OCI-LY7 (cell line): Measurements from ENCODE around the gene CYP46A1. TPM values are rescaled to one million over a fixed set of nuclear protein-coding genes. Genes with fewer than 3 reads are reported as not detected.

ENCODE experiments used
- BruUV-seq: library from RNA; stranded (reverse); fragments of 400-500 nt; replicated peaks from 2 replicates; lab custom pipeline; 2021; lab: Mats Ljungman, UMichigan
- CTCF ChIA-PET: fragments of 300-600 bp; sonication (Branson Sonifier 250); formaldehyde crosslinking; loops from one replicate; lab custom pipeline; 2022; ENCODE audit warnings: antibody characterized with exemption; ENCODE audit not compliant: unreplicated experiment; lab: Charles Lee
- POLR2A ChIA-PET: fragments of 300-600 bp; sonication (Branson Sonifier 250); formaldehyde crosslinking; loops from one replicate; lab custom pipeline; 2022; ENCODE audit warnings: antibody characterized with exemption; lab: Charles Lee
- DNase-seq: peaks from one replicate; pipeline ENCODE4 v3.0.0-alpha.2; 2015; ENCODE audit warnings: low spot score
- H2AFZ ChIP-seq: fragments of 200-600 bp; sonication (generic), shearing (Covaris generic); 2 replicates; pipeline ENCODE4 v1.6.1; 2014; ENCODE audit warnings: mild to moderate bottlenecking, antibody characterized with exemption, low read length, moderate library complexity
- H3K27ac ChIP-seq: fragments of 200-600 bp; sonication (generic); 2 replicates; pipeline ENCODE4 v1.5.1; 2014; ENCODE audit warnings: mixed run types, low read depth, mild to moderate bottlenecking, moderate library complexity, low read length, inconsistent platforms; ENCODE audit not compliant: poor library complexity, severe bottlenecking
- H3K36me3 ChIP-seq: fragments of 200-600 bp; sonication (generic); 2 replicates; pipeline ENCODE4 v1.6.1; 2014; ENCODE audit warnings: mild to moderate bottlenecking, antibody characterized with exemption, low read length, moderate library complexity, mixed read lengths; ENCODE audit not compliant: insufficient read depth
- H3K4me1 ChIP-seq: fragments of 200-600 bp; sonication (generic); 2 replicates; pipeline ENCODE4 v1.5.1; 2014; ENCODE audit warnings: mild to moderate bottlenecking, low read length; ENCODE audit not compliant: insufficient read depth, poor library complexity, severe bottlenecking
- H3K4me2 ChIP-seq: fragments of 200-600 bp; sonication (generic); 2 replicates; pipeline ENCODE4 v1.6.1; 2014; ENCODE audit warnings: mild to moderate bottlenecking, low read length
- H3K4me3 ChIP-seq: fragments of 200-600 bp; sonication (generic); 2 replicates; pipeline ENCODE4 v1.5.1; 2014; ENCODE audit warnings: mild to moderate bottlenecking, low read depth, low read length; ENCODE audit not compliant: poor library complexity, severe bottlenecking
- H3K79me2 ChIP-seq: fragments of 200-600 bp; sonication (generic); 2 replicates; pipeline ENCODE4 v1.6.1; 2016; ENCODE audit warnings: low read depth, mild to moderate bottlenecking, low read length, moderate library complexity, mixed read lengths; ENCODE audit not compliant: insufficient read depth
- H3K9me2 ChIP-seq: fragments of 200-600 bp; sonication (generic); 2 replicates; pipeline ENCODE4 v1.6.1; 2016; ENCODE audit warnings: mild to moderate bottlenecking, low read length, mixed read lengths; ENCODE audit not compliant: insufficient read depth
- H3K9me3 ChIP-seq: fragments of 200-600 bp; sonication (generic); 2 replicates; pipeline ENCODE4 v1.6.1; 2014; ENCODE audit warnings: mild to moderate bottlenecking, mixed run types, low read length, mixed read lengths
- H4K20me1 ChIP-seq: fragments of 200-600 bp; sonication (generic); 2 replicates; pipeline ENCODE4 v1.6.1; 2014; ENCODE audit warnings: mild to moderate bottlenecking, antibody characterized with exemption, low read length, moderate library complexity, mixed read lengths; ENCODE audit not compliant: insufficient read depth
- CTCF ChIP-seq: fragments of 200-600 bp; sonication (generic); conservative IDR thresholded peaks from 2 replicates; pipeline ENCODE4 v1.5.1; 2014; ENCODE audit warnings: mild to moderate bottlenecking, antibody characterized with exemption, low read length, moderate library complexity, mixed read lengths
- EZH2phosphoT487 ChIP-seq: fragments of 200-600 bp; sonication (generic); IDR thresholded peaks from 2 replicates; pipeline ENCODE4 v1.6.1; 2018; ENCODE audit warnings: low read depth, borderline replicate concordance, mild to moderate bottlenecking, mixed run types, antibody characterized with exemption, low read length, moderate library complexity, mixed read lengths
- intact Hi-C: fragments of 100-400 bp; cut with micrococcal nuclease; formaldehyde crosslinking; loops from one replicate; pipeline ENCODE4 v1.10.0; 2022; ENCODE audit not compliant: unreplicated experiment
- total RNA-seq, 2 experiments: library from RNA; depleted of rRNA in 1 of 2; stranded (reverse); fragments of >200 nt in 1 of 2; shearing (Covaris generic) in 1 of 2; gene quantifications; 2 replicates each; pipeline ENCODE4 v1.2.3, GENCODE V29; 2014 to 2022

CYP46A1 gene
- total RNA-seq, 2 experiments from 2014 or later: 4.1 to 10.8 TPM

- H3K4me2 ChIP-seq: no peak overlapping the region
- no peak overlapping the region for H3K4me3 ChIP-seq
- H3K9me2 ChIP-seq: no peaks in the 10 kb centered on the region
- DNase-seq: no peak
- H2AFZ ChIP-seq: no peak overlapping the region
- H4K20me1 ChIP-seq: no peaks in the 10 kb centered on the region
- H3K4me1 ChIP-seq: peaks cover 4% of the 10 kb centered on the region
- intact Hi-C loops: no loop called here
- POLR2A ChIA-PET: no interaction called here
- no peaks in the 10 kb centered on the region for H3K79me2 ChIP-seq
- no peaks in the 10 kb centered on the region for H3K36me3 ChIP-seq
- BruUV-seq: no TSS peak
- TF ChIP-seq CTCF (no peak), EZH2phosphoT487 (no peak)
- no peak overlapping the region for H3K27ac ChIP-seq
- no peaks in the 10 kb centered on the region for H3K9me3 ChIP-seq
- CTCF ChIA-PET: no interaction called here
Observed at GRCh38 chr14:99757331-99758070, 73.4 kb downstream of the CYP46A1 start.

- POLR2A ChIA-PET: no interaction called here
- no peak overlapping the region for H3K4me3 ChIP-seq
- no peaks in the 10 kb centered on the region for H4K20me1 ChIP-seq
- H3K27ac ChIP-seq: no peak overlapping the region
- H3K4me2 ChIP-seq: no peak overlapping the region
- no peaks in the 10 kb centered on the region for H3K4me1 ChIP-seq
- H3K9me2 ChIP-seq: no peaks in the 10 kb centered on the region
- no peak for TF ChIP-seq EZH2phosphoT487
- TF ChIP-seq CTCF: no peak
- H2AFZ ChIP-seq: no peak overlapping the region
- CTCF ChIA-PET: no interaction called here
- H3K9me3 ChIP-seq: no peaks in the 10 kb centered on the region
- no peaks in the 10 kb centered on the region for H3K79me2 ChIP-seq
- intact Hi-C loops: no loop called here
- no TSS peak for BruUV-seq
- no peak for DNase-seq
- H3K36me3 ChIP-seq: no peaks in the 10 kb centered on the region
Observed at GRCh38 chr14:99758121-99758821, 74.2 kb downstream of the CYP46A1 start.
